Neuron (in vitro differentiated cells): ENCODE measurements around the gene ID2.

ENCODE experiments used
- H2AFZ ChIP-seq: one replicate; pipeline ENCODE4 v1.6.1; 2013; ENCODE audit warnings: low read depth, mild to moderate bottlenecking, inconsistent platforms, low read length, moderate library complexity
- H3K27me3 ChIP-seq: one replicate; pipeline ENCODE4 v1.6.1; 2013; ENCODE audit warnings: low read length; ENCODE audit not compliant: insufficient read depth
- H3K36me3 ChIP-seq: one replicate; pipeline ENCODE4 v1.6.1; 2013; ENCODE audit warnings: low read length; ENCODE audit not compliant: insufficient read depth
- H3K4me1 ChIP-seq: one replicate; pipeline ENCODE4 v1.6.1; 2013; ENCODE audit warnings: low read length; ENCODE audit not compliant: insufficient read depth
- H3K4me3 ChIP-seq: 2 replicates; pipeline ENCODE4 v1.5.1; 2013; ENCODE audit warnings: mild to moderate bottlenecking, low read length, moderate library complexity
- H3K9me3 ChIP-seq: one replicate; pipeline ENCODE4 v1.6.1; 2013; ENCODE audit warnings: low read length

Gene ID2

DNA sequence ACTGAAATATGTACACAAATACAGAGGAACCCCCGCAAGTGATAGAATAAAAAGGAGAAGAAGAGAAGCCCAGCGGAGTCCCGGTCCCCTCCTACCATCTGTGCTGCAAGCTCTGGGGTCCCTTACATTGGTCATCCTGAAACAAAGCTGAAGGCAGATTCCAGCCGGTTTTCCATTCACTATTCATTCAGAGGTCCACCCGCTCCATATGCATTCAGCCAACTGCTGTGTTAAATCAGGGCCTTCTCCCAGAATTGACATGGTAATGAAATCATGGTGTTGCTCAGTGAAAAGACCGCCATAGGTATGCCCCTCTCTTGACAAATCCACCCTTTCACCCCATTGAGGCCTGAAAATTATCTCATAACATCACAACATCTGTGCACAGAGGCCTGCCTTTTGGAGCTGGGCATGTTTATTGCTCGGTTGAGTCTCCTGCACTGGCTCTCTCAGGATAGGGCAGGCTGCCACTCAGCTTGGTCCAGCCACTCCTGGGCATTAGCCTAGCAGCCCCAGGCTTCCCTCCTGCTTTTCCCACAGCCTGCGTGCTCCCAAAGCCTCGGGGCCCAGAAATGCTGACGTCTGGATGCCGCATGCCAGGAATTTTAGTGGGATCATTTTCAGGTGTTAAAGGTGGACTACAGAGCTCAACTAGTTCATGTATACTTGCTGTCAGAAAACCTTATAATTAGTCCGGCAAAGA, 39.3 kb upstream of the ID2 start:
- H3K36me3 ChIP-seq, result no peaks in the 10 kb centered on the region
- peak overlapping the region; percentile 50 for H2AFZ ChIP-seq
- H3K4me1 ChIP-seq, result peaks cover 49% of the 10 kb centered on the region
- no peak overlapping the region for H3K4me3 ChIP-seq
- no peaks in the 10 kb centered on the region for H3K27me3 ChIP-seq
- peaks cover 3% of the 10 kb centered on the region for H3K9me3 ChIP-seq

DNA sequence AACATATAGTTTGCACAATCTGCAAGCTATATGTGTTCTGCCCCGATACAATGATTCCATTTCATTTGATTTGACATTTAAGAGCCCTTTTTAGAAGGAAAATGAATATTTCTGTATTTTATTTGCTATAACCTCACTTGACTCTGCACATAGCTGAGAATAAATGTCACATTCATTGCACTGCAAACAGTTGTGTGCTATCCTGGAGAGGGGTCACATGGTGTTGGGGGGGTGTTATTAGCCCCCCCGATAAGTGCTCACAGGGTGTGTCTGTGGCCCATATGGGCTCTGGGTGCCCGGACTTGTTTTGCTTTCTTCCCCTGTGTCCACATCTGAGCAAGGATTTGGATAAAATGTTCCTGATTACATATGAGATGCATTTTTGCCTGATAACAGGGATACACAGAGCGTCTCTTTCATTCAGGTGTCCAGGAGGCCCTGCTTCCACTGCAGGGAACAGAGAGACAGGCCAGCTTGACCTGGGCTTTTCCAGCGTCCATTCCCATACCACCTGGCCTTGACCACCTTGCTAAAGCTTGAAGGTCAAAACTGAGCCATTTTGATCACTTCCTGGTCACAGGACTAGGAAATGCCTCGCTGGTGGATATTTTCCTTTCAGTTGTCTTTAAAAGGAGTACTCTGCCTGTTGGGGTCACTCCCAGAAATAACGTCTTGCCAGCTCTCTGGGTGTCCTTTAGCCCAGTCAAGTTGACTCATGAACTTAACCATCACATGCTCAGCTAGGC, 38.4 kb upstream of the ID2 start:
- no peak overlapping the region for H2AFZ ChIP-seq
- no peak overlapping the region for H3K4me3 ChIP-seq
- H3K27me3 ChIP-seq, result no peaks in the 10 kb centered on the region
- peaks cover 41% of the 10 kb centered on the region for H3K4me1 ChIP-seq
- no peaks in the 10 kb centered on the region for H3K36me3 ChIP-seq
- H3K9me3 ChIP-seq, result peaks cover 3% of the 10 kb centered on the region

DNA sequence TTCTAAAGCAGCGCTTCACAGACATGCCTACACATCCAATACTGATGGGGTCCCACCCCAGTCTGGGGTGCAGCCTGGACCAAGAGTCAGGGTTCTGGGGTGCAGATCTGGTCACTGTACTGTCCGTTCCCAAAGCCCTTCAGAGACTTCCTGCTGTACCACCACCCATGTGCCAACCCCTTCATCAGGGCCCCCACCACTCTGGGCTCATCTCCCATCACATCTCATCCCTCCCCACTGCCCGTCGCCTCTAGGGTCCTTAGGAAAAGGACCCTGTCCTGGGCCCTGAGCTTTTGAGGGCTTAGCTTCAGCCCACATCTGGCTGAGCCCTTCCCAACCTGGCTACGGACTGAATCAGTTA, 37.9 kb upstream of the ID2 start:
- Histone ChIP-seq H3K4me3 (no peak overlapping the region), H3K36me3 (no peaks in the 10 kb centered on the region), H3K9me3 (peaks cover 3% of the 10 kb centered on the region), H3K4me1 (peaks cover 35% of the 10 kb centered on the region), H3K27me3 (no peaks in the 10 kb centered on the region), H2AFZ (no peak overlapping the region)

DNA sequence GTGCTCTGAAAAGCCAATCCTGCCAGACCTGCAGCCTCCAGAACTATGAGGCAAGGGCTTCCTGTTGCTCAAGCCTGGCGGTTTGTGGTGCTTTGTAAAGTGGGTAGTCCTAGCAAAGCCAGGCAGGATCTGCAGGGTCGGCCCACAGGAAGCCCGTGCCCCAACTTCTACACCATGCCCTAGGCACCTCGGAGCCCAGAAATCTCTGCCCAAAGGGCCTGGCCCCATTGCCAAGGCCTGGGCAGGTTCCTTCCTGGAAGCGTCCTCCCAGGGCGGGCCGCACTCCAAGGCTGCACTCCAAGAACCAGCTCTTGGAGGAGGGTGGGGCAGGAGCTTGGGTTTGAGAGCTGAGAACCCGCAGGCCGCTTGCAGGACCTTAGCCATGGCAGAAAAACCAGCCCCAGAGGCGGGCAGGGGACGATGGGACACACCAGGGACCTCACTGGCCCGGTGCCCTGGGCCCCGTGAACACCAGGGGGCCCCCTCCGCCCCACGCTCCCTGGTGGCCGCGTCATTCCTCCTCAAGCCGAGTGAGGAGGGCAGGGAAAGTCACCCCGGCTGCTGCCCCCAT, 37.2 kb upstream of the ID2 start:
- H3K36me3 ChIP-seq, result no peaks in the 10 kb centered on the region
- no peaks in the 10 kb centered on the region for H3K27me3 ChIP-seq
- no peak overlapping the region for H2AFZ ChIP-seq
- peaks cover 3% of the 10 kb centered on the region for H3K9me3 ChIP-seq
- H3K4me3 ChIP-seq, result no peak overlapping the region
- peaks cover 34% of the 10 kb centered on the region for H3K4me1 ChIP-seq

DNA sequence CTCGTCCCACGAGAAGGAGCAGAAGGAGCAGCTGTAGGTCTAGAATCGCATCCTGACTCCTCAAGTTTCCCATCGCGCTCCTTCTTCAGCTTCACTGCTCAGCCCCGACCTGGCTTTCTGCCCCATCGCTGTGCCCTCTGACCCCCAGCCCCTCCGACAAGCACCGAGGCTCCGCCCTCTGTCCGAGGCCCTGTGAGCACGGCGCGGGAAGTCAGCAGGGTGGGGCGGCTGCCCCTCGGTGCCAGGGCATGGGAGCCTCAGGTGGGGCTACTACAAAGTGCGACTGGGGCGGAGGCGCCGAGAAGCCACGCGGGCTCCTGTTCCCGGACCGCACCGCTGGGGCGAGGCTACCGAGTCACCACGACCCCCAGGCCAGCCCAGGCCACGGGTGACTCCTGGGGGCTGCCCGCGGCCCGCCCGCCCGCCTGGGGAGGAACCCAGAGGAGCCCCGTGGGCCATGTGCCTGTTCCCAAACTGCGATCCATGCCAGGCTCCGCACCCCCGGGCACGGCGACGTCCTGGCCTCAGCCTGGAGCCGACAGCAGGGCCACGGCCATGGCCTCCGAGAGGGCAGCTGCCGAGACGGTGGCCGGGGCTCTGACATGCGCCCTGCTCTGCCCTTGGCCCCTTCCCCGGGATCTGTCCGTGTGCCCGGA, 36.6 kb upstream of the ID2 start:
- no peaks in the 10 kb centered on the region for H3K36me3 ChIP-seq
- H3K9me3 ChIP-seq, result peaks cover 3% of the 10 kb centered on the region
- H2AFZ ChIP-seq, result no peak overlapping the region

DNA sequence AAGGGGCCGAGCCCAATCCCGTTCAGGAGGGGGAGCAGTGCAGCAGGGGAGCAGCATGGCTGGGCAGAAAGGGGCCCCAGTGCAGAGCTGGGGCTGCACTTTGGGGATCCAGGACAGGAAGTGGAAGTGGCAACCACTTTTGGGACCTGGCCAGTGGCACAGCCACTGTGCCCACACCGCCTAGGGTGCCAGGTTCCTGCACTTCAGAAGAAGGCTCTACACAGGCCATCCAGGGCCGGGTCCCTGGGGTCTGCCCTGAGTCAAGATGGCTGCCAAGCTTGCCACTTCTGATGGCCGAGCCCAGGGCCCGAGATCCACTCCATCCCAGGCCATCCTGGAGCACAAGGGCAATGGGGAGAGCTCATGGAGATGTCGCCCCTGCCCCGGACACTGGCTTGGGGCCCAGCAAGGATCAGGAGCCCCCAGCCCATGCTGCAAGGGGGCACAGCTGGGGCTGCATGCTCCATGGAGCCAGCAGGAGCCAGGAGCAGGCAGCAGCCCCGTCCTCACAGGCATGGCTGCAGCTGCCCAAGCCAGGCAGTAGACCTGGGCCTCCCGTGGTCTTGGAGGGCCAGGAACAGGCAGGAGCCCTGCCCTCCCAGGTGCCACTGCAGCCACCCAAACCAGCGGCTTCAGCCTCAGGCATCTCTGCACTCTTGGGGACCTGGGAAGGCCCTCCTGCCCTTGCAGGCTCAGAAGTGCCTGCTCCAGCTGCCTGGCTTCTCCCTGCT, 35.0 kb upstream of the ID2 start:
- H3K27me3 ChIP-seq, result no peaks in the 10 kb centered on the region
- H2AFZ ChIP-seq, result no peak overlapping the region
- peaks cover 3% of the 10 kb centered on the region for H3K9me3 ChIP-seq
- H3K4me1 ChIP-seq, result peaks cover 18% of the 10 kb centered on the region
- no peaks in the 10 kb centered on the region for H3K36me3 ChIP-seq
- H3K4me3 ChIP-seq, result no peak overlapping the region

More for the DNA sequence above, 36.6 kb upstream of the ID2 start:
- H3K4me3 ChIP-seq, result no peak overlapping the region
- H3K27me3 ChIP-seq, result no peaks in the 10 kb centered on the region
- peaks cover 34% of the 10 kb centered on the region for H3K4me1 ChIP-seq

DNA sequence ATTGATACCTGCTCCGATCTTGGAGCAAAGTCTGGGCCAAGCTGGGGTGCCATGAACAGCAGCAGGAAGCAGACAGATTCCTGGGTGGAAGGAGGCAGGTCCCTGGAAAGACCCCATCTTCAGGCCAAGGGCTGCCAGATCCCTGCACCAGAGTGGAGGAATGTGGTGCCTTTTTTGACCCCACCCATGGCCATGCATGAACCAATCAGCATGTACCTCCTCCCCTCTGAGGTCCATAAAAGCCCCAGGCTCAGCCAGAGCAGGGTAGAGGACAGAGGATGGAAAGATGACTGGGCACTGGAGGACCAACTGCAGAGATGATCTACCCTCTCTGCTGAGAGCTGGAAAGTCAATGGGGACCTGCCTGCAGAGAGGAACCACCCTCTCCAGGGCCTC, 34.4 kb upstream of the ID2 start:
- peaks cover 13% of the 10 kb centered on the region for H3K4me1 ChIP-seq
- H2AFZ ChIP-seq, result no peak overlapping the region
- H3K36me3 ChIP-seq, result no peaks in the 10 kb centered on the region
- H3K27me3 ChIP-seq, result no peaks in the 10 kb centered on the region
- no peak overlapping the region for H3K4me3 ChIP-seq
- peaks cover 6% of the 10 kb centered on the region for H3K9me3 ChIP-seq

DNA sequence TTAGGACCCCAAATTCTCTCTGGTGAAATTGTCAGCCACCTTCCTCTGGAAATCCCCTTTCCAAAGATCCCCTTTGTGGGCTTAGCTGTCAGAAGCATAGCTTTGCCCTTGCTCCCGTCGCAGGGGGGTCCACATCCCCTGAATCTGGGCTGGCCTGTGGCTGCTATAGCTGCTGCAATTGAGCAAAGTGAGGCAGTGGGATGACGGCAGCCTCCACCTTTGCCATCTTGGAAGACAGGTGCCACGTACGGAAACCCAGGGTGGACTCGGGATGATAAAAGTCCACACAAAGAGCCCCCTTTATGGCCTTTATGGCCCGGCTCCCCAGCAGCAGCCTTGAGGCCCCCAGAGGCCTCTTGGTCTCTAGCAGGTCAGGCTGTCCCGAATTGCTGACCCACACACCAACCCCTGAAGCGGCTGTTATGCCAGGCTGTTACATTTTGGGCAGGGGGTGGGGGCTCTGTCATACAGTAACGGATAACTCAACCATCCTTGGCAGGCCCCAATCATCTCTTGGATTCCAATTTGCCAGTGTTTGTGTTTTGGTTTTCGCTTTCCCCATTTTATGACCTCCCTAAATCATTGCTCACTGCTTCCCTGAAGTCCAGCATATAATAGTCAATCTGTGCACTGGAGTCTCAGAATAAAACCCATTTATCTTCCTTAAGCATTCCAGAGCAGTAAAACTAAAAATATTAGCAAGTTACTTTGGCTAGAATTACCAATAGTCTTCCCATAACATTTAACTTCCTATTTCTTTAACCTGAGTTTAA, 33.2 kb upstream of the ID2 start:
- H3K4me3 ChIP-seq, result no peak overlapping the region
- no peaks in the 10 kb centered on the region for H3K27me3 ChIP-seq
- H3K9me3 ChIP-seq, result peaks cover 6% of the 10 kb centered on the region
- H3K4me1 ChIP-seq, result peaks cover 8% of the 10 kb centered on the region
- H3K36me3 ChIP-seq, result no peaks in the 10 kb centered on the region
- H2AFZ ChIP-seq, result no peak overlapping the region

DNA sequence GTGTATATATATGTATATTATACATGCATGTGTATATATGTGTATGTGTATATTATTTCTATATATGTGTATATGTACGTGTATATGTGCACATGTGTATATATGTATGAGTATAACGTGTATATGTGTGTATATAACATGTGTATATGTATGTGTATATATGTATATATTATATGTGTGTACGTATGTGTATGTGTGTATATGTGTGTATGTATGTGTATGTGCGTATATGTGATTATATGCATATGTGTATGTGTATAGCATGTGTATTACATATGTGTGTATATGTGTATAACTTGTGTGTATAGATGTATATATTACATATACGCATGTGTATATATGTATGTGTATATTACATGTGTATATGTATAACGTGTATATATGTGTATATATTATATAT, 32.1 kb upstream of the ID2 start:
- H3K9me3 ChIP-seq, result peaks cover 6% of the 10 kb centered on the region
- H3K27me3 ChIP-seq, result no peaks in the 10 kb centered on the region
- no peak overlapping the region for H2AFZ ChIP-seq
- peaks cover 14% of the 10 kb centered on the region for H3K4me1 ChIP-seq
- H3K36me3 ChIP-seq, result no peaks in the 10 kb centered on the region
- H3K4me3 ChIP-seq, result no peak overlapping the region

DNA sequence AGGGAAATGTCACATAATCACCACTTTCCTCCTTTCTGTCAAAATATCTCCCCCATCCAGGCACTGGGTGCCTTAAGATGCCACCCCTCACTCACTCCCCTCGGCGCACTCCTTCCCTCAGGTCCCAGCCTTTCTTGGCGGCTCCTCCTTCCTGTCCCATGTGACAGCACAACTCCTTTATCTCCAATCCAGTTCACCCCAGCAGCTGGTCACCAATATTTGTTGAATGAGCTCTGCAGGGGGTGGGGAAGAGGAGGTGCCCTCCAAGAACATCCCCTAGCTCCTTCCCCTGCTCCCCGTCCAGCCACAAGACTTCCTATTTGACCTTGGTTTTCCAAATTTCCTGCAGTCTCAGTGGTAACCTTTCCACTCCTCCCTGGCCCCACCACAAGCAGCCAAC, 31.6 kb upstream of the ID2 start:
- no peaks in the 10 kb centered on the region for H3K36me3 ChIP-seq
- H3K4me3 ChIP-seq, result no peak overlapping the region
- peaks cover 6% of the 10 kb centered on the region for H3K9me3 ChIP-seq
- H3K4me1 ChIP-seq, result peaks cover 14% of the 10 kb centered on the region
- H3K27me3 ChIP-seq, result no peaks in the 10 kb centered on the region
- H2AFZ ChIP-seq, result no peak overlapping the region

DNA sequence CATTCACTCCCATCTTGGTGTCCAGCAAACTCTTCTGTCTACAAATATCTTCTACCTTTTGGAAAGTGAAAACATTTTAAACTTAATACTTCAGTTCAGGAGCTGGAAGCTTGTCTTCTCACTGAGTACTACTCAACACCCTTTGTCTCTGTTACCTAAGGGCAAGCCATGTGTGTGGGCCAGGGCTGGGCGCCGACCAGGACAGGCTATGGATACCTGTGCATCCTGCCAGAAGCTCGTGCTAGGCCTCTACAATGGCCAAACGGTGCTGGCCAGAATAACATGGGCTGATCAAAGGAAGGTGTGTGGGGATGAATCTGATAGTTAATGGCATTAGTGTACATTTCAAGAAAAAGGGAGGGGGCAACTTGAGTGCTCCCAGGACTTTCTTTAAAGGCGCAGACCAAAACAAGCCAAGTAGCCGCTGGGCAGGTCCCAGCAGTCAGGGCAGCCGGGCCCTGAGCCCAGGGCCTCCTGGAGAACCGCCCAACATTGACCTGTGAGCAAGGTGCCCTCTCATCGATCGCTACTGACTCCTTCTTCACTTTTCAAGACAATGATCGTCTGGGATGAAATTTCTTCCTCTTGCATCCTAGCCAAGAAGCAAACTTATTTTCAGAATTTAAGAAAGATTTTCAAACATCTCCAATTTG, 29.0 kb upstream of the ID2 start:
- Histone ChIP-seq H3K4me3 (no peak overlapping the region), H3K9me3 (peaks cover 3% of the 10 kb centered on the region), H3K36me3 (no peaks in the 10 kb centered on the region), H3K27me3 (no peaks in the 10 kb centered on the region), H3K4me1 (peaks cover 14% of the 10 kb centered on the region), H2AFZ (no peak overlapping the region)

DNA sequence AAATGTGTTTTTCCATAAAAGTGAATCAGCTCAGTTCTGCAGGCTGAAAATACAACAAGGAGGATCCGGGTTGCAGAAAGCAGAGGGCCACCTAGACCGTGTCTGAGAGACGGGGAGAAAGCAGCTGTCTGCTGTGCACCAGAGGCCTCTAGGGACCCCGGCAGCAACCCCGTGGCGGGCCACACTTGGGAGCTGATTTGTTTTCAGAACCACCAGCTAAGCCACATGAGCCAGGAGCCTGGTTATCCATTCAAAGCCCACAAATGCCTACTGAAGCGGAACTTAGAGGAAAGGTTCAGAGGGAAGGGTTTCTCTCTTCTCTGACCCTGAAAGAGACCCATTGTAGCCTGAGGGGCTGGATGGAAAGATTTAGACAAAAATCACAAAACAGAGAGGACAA, 28.4 kb upstream of the ID2 start:
- no peaks in the 10 kb centered on the region for H3K27me3 ChIP-seq
- H3K4me1 ChIP-seq, result peaks cover 14% of the 10 kb centered on the region
- peaks cover 3% of the 10 kb centered on the region for H3K9me3 ChIP-seq
- no peaks in the 10 kb centered on the region for H3K36me3 ChIP-seq
- no peak overlapping the region for H2AFZ ChIP-seq
- H3K4me3 ChIP-seq, result no peak overlapping the region
